ENCODE measurements around the gene BTBD10.

The BTBD10 gene

GRCh38 chr11:13380731-13381130 is 82.3 kb downstream of the BTBD10 start:
- TF ChIP-seq, protein P1, sequence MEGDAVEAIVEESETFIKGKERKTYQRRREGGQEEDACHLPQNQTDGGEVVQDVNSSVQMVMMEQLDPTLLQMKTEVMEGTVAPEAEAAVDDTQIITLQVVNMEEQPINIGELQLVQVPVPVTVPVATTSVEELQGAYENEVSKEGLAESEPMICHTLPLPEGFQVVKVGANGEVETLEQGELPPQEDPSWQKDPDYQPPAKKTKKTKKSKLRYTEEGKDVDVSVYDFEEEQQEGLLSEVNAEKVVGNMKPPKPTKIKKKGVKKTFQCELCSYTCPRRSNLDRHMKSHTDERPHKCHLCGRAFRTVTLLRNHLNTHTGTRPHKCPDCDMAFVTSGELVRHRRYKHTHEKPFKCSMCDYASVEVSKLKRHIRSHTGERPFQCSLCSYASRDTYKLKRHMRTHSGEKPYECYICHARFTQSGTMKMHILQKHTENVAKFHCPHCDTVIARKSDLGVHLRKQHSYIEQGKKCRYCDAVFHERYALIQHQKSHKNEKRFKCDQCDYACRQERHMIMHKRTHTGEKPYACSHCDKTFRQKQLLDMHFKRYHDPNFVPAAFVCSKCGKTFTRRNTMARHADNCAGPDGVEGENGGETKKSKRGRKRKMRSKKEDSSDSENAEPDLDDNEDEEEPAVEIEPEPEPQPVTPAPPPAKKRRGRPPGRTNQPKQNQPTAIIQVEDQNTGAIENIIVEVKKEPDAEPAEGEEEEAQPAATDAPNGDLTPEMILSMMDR (IDR thresholded peaks at IDR 0.05; ENCODE audit: low read depth, low read length) = no peak
- no peak overlapping the region for H3K4me3 ChIP-seq (replicated peaks in 1 of 2; ENCODE audit: low read depth in 2 of 2, low read length in 2 of 2)
- no peak for DNase-seq (ENCODE audit: low read depth in 2 of 2)

DNA sequence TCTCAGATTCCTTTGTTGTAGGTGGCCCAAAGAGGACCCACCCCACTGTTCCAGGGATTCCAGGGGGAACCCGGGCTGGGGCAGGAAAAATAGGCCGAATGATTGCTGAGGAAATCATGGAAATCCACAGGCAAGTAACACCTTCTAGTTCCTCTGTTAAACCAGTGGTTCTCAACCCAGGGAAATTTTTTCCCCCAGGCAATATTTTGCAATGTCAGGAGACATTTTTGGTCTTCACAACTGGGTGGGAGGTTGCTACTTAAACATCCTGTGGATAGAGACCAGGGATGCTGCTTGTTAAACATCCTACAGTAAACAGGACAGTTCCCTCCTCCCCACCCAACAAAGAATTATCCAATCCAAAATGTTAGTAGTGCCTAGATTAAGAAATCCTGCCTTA is 84.7 kb downstream of the BTBD10 start:
- TF ChIP-seq, protein P1 (IDR thresholded peaks at IDR 0.05; ENCODE audit: low read depth, low read length) = no peak
- no peak for DNase-seq (ENCODE audit: low read depth in 2 of 2)
- H3K4me3 ChIP-seq (replicated peaks in 1 of 2; ENCODE audit: low read depth in 2 of 2, low read length in 2 of 2) = no peak overlapping the region

DNA sequence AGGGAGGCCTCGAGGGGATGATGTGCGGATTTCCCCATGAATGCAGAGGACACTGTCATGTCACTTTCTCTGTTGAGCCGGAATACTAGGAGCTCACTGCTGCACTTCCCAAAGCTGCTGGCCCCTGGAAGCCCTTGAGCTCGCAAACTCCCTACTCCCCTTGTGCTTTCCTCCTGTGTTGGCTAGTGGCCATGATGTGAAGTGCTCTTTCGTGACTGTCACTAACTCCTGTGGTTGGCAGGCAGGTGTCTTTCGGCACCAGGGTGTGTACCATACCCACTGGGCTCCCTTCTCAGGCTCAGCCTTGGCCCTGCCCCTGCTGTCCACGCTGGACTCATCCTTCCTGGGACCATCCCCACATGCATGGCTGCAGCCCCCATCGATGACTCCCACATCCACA is 86.2 kb downstream of the BTBD10 start:
- no peak for DNase-seq (ENCODE audit: low read depth in 2 of 2)
- TF ChIP-seq, protein P1 (IDR thresholded peaks at IDR 0.05; ENCODE audit: low read depth, low read length) = no peak
- H3K4me3 ChIP-seq (replicated peaks in 1 of 2; ENCODE audit: low read depth in 2 of 2, low read length in 2 of 2) = no peak overlapping the region

- TF ChIP-seq, protein P1 (IDR thresholded peaks at IDR 0.05; ENCODE audit: low read depth, low read length) = no peak
- DNase-seq (ENCODE audit: low read depth in 2 of 2) = no peak
- no peak overlapping the region for H3K4me3 ChIP-seq (replicated peaks in 1 of 2; ENCODE audit: low read depth in 2 of 2, low read length in 2 of 2)
These were observed 86.6 kb downstream of the BTBD10 start for GRCh38 chr11:13376402-13376801.

DNA sequence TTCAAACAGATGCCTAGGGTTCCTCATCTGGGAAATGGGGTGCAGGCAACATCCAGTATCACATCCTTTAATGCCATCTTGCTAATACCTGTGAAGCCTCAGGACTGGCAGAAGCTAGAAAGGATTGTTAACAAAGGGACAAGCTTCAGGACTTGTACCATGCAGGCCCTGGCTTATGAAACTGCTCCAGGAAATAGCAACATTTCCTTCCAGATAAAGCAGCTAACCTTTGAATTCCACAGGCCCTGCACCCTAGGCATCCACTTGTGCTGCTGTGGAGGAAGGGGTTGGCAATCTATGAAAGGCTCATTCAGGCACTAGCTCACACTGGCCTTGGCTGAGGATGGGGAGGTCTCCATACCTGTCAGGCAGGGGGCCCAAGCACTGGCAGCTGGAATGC is 87.2 kb downstream of the BTBD10 start:
- TF ChIP-seq, protein P1 (IDR thresholded peaks at IDR 0.05; ENCODE audit: low read depth, low read length) = no peak
- peak in 1 of 2 donors; percentile 59 for DNase-seq (ENCODE audit: low read depth in 2 of 2)

GRCh38 chr11:13373216-13373615 is 89.8 kb downstream of the BTBD10 start:
- no peak for DNase-seq (ENCODE audit: low read depth in 2 of 2)
- TF ChIP-seq, protein P1 (IDR thresholded peaks at IDR 0.05; ENCODE audit: low read depth, low read length) = no peak
- H3K4me3 ChIP-seq (replicated peaks in 1 of 2; ENCODE audit: low read depth in 2 of 2, low read length in 2 of 2) = no peak overlapping the region

More for the DNA sequence above, 87.2 kb downstream of the BTBD10 start:
- H3K4me3 ChIP-seq (replicated peaks in 1 of 2; ENCODE audit: low read depth in 2 of 2, low read length in 2 of 2) = no peak overlapping the region

DNA sequence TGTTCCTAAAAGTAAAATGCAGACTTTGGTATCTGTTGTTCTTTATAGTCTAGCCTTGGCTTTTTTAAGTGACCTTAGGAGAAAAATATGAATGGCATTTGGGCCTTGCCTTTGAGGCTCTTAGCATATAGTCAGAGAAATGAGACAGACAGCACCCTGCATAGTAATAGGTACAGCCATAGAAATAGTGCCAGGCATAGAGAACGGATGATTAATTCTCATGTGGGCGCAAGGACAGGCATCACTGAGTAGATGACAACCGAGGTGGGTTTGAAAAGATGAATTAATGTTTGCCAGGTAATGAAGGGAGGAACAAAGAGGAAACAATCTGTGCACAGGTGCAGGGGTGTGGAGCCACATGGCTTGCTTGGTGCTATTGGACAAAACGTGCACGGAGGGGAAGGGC is 95.0 kb downstream of the BTBD10 start:
- no peak overlapping the region for H3K4me3 ChIP-seq (replicated peaks in 1 of 2; ENCODE audit: low read depth in 2 of 2, low read length in 2 of 2)
- peak; percentile 5 to 57 for DNase-seq (ENCODE audit: low read depth in 2 of 2)
- TF ChIP-seq, protein P1 (IDR thresholded peaks at IDR 0.05; ENCODE audit: low read depth, low read length) = no peak
